ENCODE results near the gene ETFB. TPM values are rescaled to one million over a fixed set of nuclear protein-coding genes. Genes with fewer than 3 reads are reported as not detected.

Gene ETFB
- total RNA-seq, 1 experiment from 2014 or later, result 66.2 TPM

DNA sequence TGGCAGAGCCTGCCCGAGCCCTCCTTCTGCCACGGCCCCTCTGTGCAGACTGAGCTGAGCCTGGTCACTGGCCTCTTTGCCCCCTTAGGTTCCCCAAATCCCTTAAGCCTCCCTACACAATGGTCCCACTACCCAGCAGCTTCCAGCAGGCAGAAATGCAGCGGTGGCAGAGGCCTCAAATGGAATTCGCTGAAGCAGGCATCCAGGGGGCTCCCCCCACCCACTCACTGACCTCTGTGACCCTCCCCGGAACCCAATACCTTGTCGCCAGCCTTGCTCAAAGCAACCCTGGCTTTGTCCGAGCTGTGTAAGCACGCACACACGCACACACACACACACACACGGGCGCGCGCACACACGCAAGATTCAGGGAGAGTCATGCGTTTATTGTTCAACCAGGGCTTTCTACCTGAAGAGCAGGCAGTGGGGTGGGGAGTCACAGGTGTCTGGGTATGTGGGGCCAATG, 21.8 kb upstream of the ETFB start, which contains the start of gene LIM2:
TSS of gene LIM2 (minus strand) at position 51 of the 466 bp plus-strand sequence. CDS start 531 bp downstream, outside the sequence.
- H3K27me3 ChIP-seq (ENCODE audit: control insufficient read depth, insufficient read depth, low read length), result no peaks in the 10 kb centered on the region
- no peak for TF ChIP-seq TCF7L2 (IDR thresholded peaks at IDR 0.05; ENCODE audit: low read depth, low read length)
- TF ChIP-seq POLR2AphosphoS5 (IDR thresholded peaks at IDR 0.05; ENCODE audit: low read depth, low read length), result no peak
- TF ChIP-seq, protein P1, sequence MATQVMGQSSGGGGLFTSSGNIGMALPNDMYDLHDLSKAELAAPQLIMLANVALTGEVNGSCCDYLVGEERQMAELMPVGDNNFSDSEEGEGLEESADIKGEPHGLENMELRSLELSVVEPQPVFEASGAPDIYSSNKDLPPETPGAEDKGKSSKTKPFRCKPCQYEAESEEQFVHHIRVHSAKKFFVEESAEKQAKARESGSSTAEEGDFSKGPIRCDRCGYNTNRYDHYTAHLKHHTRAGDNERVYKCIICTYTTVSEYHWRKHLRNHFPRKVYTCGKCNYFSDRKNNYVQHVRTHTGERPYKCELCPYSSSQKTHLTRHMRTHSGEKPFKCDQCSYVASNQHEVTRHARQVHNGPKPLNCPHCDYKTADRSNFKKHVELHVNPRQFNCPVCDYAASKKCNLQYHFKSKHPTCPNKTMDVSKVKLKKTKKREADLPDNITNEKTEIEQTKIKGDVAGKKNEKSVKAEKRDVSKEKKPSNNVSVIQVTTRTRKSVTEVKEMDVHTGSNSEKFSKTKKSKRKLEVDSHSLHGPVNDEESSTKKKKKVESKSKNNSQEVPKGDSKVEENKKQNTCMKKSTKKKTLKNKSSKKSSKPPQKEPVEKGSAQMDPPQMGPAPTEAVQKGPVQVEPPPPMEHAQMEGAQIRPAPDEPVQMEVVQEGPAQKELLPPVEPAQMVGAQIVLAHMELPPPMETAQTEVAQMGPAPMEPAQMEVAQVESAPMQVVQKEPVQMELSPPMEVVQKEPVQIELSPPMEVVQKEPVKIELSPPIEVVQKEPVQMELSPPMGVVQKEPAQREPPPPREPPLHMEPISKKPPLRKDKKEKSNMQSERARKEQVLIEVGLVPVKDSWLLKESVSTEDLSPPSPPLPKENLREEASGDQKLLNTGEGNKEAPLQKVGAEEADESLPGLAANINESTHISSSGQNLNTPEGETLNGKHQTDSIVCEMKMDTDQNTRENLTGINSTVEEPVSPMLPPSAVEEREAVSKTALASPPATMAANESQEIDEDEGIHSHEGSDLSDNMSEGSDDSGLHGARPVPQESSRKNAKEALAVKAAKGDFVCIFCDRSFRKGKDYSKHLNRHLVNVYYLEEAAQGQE (IDR thresholded peaks at IDR 0.05; ENCODE audit: insufficient read depth in 1 of 2, low read depth in 2 of 2, low read length in 1 of 2), result no peak
- TF ChIP-seq SIN3A (IDR thresholded peaks at IDR 0.05; ENCODE audit: borderline replicate concordance, insufficient read depth, low read depth, low read length), result no peak
- TF ChIP-seq, protein P2, sequence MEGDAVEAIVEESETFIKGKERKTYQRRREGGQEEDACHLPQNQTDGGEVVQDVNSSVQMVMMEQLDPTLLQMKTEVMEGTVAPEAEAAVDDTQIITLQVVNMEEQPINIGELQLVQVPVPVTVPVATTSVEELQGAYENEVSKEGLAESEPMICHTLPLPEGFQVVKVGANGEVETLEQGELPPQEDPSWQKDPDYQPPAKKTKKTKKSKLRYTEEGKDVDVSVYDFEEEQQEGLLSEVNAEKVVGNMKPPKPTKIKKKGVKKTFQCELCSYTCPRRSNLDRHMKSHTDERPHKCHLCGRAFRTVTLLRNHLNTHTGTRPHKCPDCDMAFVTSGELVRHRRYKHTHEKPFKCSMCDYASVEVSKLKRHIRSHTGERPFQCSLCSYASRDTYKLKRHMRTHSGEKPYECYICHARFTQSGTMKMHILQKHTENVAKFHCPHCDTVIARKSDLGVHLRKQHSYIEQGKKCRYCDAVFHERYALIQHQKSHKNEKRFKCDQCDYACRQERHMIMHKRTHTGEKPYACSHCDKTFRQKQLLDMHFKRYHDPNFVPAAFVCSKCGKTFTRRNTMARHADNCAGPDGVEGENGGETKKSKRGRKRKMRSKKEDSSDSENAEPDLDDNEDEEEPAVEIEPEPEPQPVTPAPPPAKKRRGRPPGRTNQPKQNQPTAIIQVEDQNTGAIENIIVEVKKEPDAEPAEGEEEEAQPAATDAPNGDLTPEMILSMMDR (IDR thresholded peaks at IDR 0.05), result no peak
- no peaks in the 10 kb centered on the region for H3K36me3 ChIP-seq (ENCODE audit: control insufficient read depth, insufficient read depth, low read length)
- in situ Hi-C loops (cut with HindIII; ENCODE audit: low pct_unique_long_range_greater_than_20kb, low sequenced_read_pairs), result no loop called here
- POLR2A ChIA-PET, result no interaction called here
- H3K27ac ChIP-seq (ENCODE audit: low read length), result no peak within 1 kb of the TSS
- no peaks in the 10 kb centered on the region for H3K4me1 ChIP-seq (ENCODE audit: control insufficient read depth, insufficient read depth, low read length)
- CTCF ChIA-PET, result interaction anchor here (0.5 kb wide), 1 partner anchor 49 kb away, joined by 7 read pairs; no protein-coding TSS in a partner anchor
- no peaks in the 10 kb centered on the region for H3K9me3 ChIP-seq (ENCODE audit: control insufficient read depth, insufficient read depth, low read depth, low read length)
- no peak within 1 kb of the TSS for H3K4me3 ChIP-seq (ENCODE audit: low read depth in 2 of 2, low read length in 2 of 2)
- no peak for DNase-seq (ENCODE audit: low read depth, low spot score)
- no TSS peak for BruUV-seq (replicated peaks)
- intact Hi-C loops (cut with micrococcal nuclease; ENCODE audit: unreplicated experiment), result no loop called here
- ATAC-seq, result no peak

DNA sequence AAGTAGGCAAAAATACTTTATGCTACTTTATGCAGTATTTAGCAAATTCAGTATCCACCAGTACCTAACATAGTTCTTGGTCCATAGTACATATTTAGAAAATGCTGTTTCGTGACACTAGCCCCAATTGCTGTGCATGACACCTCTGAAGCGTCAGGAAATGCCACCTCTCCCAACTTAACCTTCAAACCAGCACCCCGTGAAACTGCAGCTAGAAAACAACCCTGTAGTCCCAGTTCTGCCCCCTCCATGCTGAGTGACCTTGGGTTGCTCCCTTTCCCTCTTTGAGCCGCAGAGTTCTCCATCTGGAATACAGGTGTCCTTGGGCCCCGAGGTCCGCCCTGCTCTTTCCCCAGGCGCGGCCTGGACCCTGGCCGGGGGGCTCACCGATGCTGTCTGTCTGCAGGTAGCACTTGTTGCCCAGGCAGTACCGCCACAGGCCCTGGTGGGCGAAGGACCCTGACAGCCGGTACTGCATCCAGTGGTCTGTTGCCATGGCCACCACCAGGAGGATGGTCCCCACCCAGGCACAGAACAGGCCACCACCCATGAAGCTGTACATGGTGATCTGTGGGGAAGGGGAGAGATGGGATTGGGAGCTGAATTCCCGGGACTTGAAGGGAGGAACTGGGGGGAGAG, 20.8 kb upstream of the ETFB start:
- Histone ChIP-seq H3K27ac (ENCODE audit: low read length) (no peak overlapping the region), H3K9me3 (ENCODE audit: control insufficient read depth, insufficient read depth, low read depth, low read length) (no peaks in the 10 kb centered on the region), H3K27me3 (ENCODE audit: control insufficient read depth, insufficient read depth, low read length) (no peaks in the 10 kb centered on the region), H3K4me3 (ENCODE audit: low read depth in 2 of 2, low read length in 2 of 2) (no peak overlapping the region), H3K36me3 (ENCODE audit: control insufficient read depth, insufficient read depth, low read length) (no peaks in the 10 kb centered on the region), H3K4me1 (ENCODE audit: control insufficient read depth, insufficient read depth, low read length) (no peaks in the 10 kb centered on the region)
- BruUV-seq (replicated peaks), result no TSS peak
- TF ChIP-seq, protein P1 (IDR thresholded peaks at IDR 0.05; ENCODE audit: insufficient read depth in 1 of 2, low read depth in 2 of 2, low read length in 1 of 2), result no peak
- TF ChIP-seq SIN3A (IDR thresholded peaks at IDR 0.05; ENCODE audit: borderline replicate concordance, insufficient read depth, low read depth, low read length), result no peak
- TF ChIP-seq TCF7L2 (IDR thresholded peaks at IDR 0.05; ENCODE audit: low read depth, low read length), result no peak
- no peak for TF ChIP-seq POLR2AphosphoS5 (IDR thresholded peaks at IDR 0.05; ENCODE audit: low read depth, low read length)
- TF ChIP-seq, protein P2 (IDR thresholded peaks at IDR 0.05), result no peak
- no peak for DNase-seq (ENCODE audit: low read depth, low spot score)
- no peak for ATAC-seq
- in situ Hi-C loops (cut with HindIII; ENCODE audit: low pct_unique_long_range_greater_than_20kb, low sequenced_read_pairs) (no loop called here), intact Hi-C loops (cut with micrococcal nuclease; ENCODE audit: unreplicated experiment) (no loop called here)
- POLR2A ChIA-PET, result no interaction called here
- CTCF ChIA-PET, result interaction anchor here (0.5 kb wide), 1 partner anchor 48 kb away, joined by 7 read pairs; no protein-coding TSS in a partner anchor

Measured in Panc1 (cell line).